Ovary (tissue), 3 donors: ENCODE measurements around the gene TRDMT1.

Experiments
- CTCF ChIP-seq, 3 donors: fragments of 450-650 bp in 2 of 3; fragments of 200-600 bp in 1 of 3; IDR thresholded peaks; one replicate each; pipeline versions ENCODE4 v1.5.1 to v1.8.0; 2016 to 2022; ENCODE audit warnings: antibody characterized with exemption in 3 of 3, mild to moderate bottlenecking in 1 of 3
- EP300 ChIP-seq: sonication (generic); formaldehyde crosslinking; IDR thresholded peaks from one replicate; pipeline ENCODE4 v1.6.1; 2017; ENCODE audit warnings: antibody characterized with exemption
- donor health status: DM: no; HTN: no; CAD: no.

GRCh38 chr10:17147884-17148489 is 53.5 kb downstream of the TRDMT1 start:
- TF ChIP-seq EP300 (no peak), CTCF (IDR thresholded peaks at IDR 0.05) (no peak)
